GM18498 (cell line): ENCODE measurements around the gene ZFYVE16.
"Not testable (repeated sequence)": the region's sequence is repeated elsewhere in the genome, so short reads cannot be mapped to it uniquely, and the experiment has no call there.

Experiments
- ATAC-seq: cut with Tn5 transposase; IDR thresholded peaks from one replicate; pipeline ENCODE4 v1.9.1; 2021; ENCODE audit warnings: mild to moderate bottlenecking, moderate library complexity; ENCODE audit not compliant: unreplicated experiment

ZFYVE16 gene

GRCh38 chr5:80409367-80409966 lies 1.6 kb downstream of the ZFYVE16 start:
- ATAC-seq: no peak

- ATAC-seq: no peak
These were observed 3.8 kb downstream of the ZFYVE16 start for GRCh38 chr5:80411589-80412219.

- no peak for ATAC-seq
These were observed 6.2 kb downstream of the ZFYVE16 start for GRCh38 chr5:80414113-80414512.

GRCh38 chr5:80417973-80418372 lies 10.1 kb downstream of the ZFYVE16 start:
- no peak for ATAC-seq

- ATAC-seq: not testable (repeated sequence)
These were observed 16.5 kb downstream of the ZFYVE16 start for GRCh38 chr5:80424365-80424764.

GRCh38 chr5:80435476-80435875 lies 27.6 kb downstream of the ZFYVE16 start:
- no peak for ATAC-seq

- no peak for ATAC-seq
These were observed 29.5 kb downstream of the ZFYVE16 start for GRCh38 chr5:80437326-80437725.

- ATAC-seq: no peak
These were observed 30.9 kb downstream of the ZFYVE16 start for GRCh38 chr5:80438739-80439138.

- no peak for ATAC-seq
These were observed 31.3 kb downstream of the ZFYVE16 start for GRCh38 chr5:80439213-80439612.

- ATAC-seq: no peak
These were observed 34.9 kb downstream of the ZFYVE16 start for GRCh38 chr5:80442742-80443141.

- no peak for ATAC-seq
These were observed 45.5 kb downstream of the ZFYVE16 start for GRCh38 chr5:80453366-80453765.

GRCh38 chr5:80463269-80463668 lies 55.4 kb downstream of the ZFYVE16 start:
- ATAC-seq: no peak

GRCh38 chr5:80466669-80467485 lies 59.0 kb downstream of the ZFYVE16 start:
- no peak for ATAC-seq

- ATAC-seq: no peak
These were observed 60.3 kb downstream of the ZFYVE16 start for GRCh38 chr5:80468131-80468530.

GRCh38 chr5:80470631-80471030 lies 62.8 kb downstream of the ZFYVE16 start:
- ATAC-seq: not testable (repeated sequence)

GRCh38 chr5:80474929-80475328 lies 67.1 kb downstream of the ZFYVE16 start:
- ATAC-seq: no peak

GRCh38 chr5:80479713-80480112 lies 71.8 kb downstream of the ZFYVE16 start:
- ATAC-seq: no peak

GRCh38 chr5:80480354-80480753 lies 72.5 kb downstream of the ZFYVE16 start:
- no peak for ATAC-seq

- peak; percentile 59 for ATAC-seq
These were observed 73.4 kb downstream of the ZFYVE16 start for GRCh38 chr5:80481019-80481893.

- no peak for ATAC-seq
These were observed 74.7 kb downstream of the ZFYVE16 start for GRCh38 chr5:80482578-80482977.

GRCh38 chr5:80483636-80484232 lies 75.9 kb downstream of the ZFYVE16 start:
- ATAC-seq: no peak
